ENCODE measurements around the gene NTN3.

The NTN3 gene

GRCh38 chr16:2497695-2498484 lies 26.8 kb downstream of the NTN3 start:
- no peak for DNase-seq

- no peak for DNase-seq
Measured at GRCh38 chr16:2498531-2499253, 27.6 kb downstream of the NTN3 start.

- no peak for DNase-seq
Measured at GRCh38 chr16:2499454-2499853, 28.4 kb downstream of the NTN3 start.

- DNase-seq: no peak
Measured at GRCh38 chr16:2499890-2500429, 28.9 kb downstream of the NTN3 start.

GRCh38 chr16:2500430-2500917 lies 29.4 kb downstream of the NTN3 start:
- DNase-seq: no peak

GRCh38 chr16:2500918-2501750 lies 30.0 kb downstream of the NTN3 start:
- DNase-seq: no peak

- DNase-seq: no peak
Measured at GRCh38 chr16:2501946-2502895, 31.1 kb downstream of the NTN3 start.

GRCh38 chr16:2505695-2506094 lies 34.6 kb downstream of the NTN3 start:
- DNase-seq: no peak

- DNase-seq: no peak
Measured at GRCh38 chr16:2507052-2507659, 36.1 kb downstream of the NTN3 start.

- no peak for DNase-seq
Measured at GRCh38 chr16:2507665-2508064, 36.6 kb downstream of the NTN3 start.

GRCh38 chr16:2508722-2509400 lies 37.8 kb downstream of the NTN3 start:
- no peak for DNase-seq

GRCh38 chr16:2511128-2511800 lies 40.2 kb downstream of the NTN3 start:
- DNase-seq: no peak

- no peak for DNase-seq
Measured at GRCh38 chr16:2511996-2512734, 41.1 kb downstream of the NTN3 start.

- DNase-seq: no peak
Measured at GRCh38 chr16:2512735-2513404, 41.8 kb downstream of the NTN3 start.

- peak; percentile 70 for DNase-seq
Measured at GRCh38 chr16:2513405-2514332, 42.6 kb downstream of the NTN3 start, which contains the start of gene ATP6V0C. TSS of gene ATP6V0C (plus strand) at chr16:2513952. CDS start at chr16:2514104, 152 bp downstream.

GRCh38 chr16:2514333-2515179 lies 43.5 kb downstream of the NTN3 start:
- DNase-seq: no peak

Data from NCI-H2029 treated with DMSO at 0.1 percent for 48 hours (cell line).